GM19455 (cell line): ENCODE data around the gene CD84.
A peak's percentile ranks its signal among the peaks of the same experiment; 100 is the strongest.
"Not testable (repeated sequence)": the region's sequence is repeated elsewhere in the genome, so short reads cannot be mapped to it uniquely, and the experiment has no call there.

ENCODE experiments used
- ATAC-seq: cut with Tn5 transposase; IDR thresholded peaks from one replicate; pipeline ENCODE4 v1.9.1; 2021; ENCODE audit not compliant: unreplicated experiment

The CD84 gene, protein sequence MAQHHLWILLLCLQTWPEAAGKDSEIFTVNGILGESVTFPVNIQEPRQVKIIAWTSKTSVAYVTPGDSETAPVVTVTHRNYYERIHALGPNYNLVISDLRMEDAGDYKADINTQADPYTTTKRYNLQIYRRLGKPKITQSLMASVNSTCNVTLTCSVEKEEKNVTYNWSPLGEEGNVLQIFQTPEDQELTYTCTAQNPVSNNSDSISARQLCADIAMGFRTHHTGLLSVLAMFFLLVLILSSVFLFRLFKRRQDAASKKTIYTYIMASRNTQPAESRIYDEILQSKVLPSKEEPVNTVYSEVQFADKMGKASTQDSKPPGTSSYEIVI

DNA sequence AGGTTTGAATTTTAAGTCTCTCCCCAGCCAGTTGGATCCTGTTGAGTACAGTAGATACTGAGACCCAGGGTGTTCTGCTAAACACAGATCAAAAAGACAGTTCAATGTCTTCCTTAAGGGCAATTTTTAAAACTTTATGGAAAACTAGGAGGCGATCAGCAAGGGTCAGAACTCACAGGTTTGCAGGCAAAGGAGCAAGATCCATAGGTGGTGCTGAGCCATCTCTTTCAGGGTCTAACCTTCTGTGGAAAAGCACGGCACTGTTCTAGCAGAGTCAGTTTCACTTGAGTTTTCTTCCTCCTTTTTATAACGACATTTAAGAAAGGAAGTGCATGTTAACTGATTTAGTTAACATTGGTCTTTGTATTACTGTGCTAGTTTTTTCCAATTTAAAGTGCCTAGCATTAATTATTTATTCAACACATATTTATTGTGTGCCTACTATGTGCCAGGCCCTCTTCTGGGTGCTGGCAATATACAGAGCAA, at the start of gene CD84:
CD84 (minus strand) TSS at position 281 of the 486 bp plus-strand sequence; CDS start at position 222, 59 bp downstream.
- no peak for ATAC-seq

DNA sequence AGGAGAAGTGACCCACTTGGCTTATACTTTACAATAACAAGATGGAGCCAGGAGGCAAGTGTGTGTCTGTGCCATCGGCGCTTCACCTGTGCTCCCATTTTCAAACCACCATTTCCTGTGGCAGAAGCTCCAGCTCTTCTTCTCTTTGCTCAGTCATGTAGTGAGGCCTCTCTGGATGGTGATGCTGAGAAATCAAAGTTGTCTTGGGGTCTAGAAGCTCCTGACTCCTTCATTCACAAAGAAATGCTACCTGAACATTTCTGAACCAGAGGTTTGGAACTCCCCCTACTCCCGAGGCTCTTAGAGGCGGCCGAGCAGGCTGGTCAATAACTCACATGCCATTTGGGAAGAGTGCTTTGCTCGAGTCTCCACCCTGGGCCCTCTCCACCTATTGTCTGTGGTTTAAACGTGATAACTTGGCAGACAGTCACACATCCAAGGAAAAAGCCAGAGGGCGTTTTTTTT, 49.5 kb upstream of the CD84 start:
- ATAC-seq: no peak

DNA sequence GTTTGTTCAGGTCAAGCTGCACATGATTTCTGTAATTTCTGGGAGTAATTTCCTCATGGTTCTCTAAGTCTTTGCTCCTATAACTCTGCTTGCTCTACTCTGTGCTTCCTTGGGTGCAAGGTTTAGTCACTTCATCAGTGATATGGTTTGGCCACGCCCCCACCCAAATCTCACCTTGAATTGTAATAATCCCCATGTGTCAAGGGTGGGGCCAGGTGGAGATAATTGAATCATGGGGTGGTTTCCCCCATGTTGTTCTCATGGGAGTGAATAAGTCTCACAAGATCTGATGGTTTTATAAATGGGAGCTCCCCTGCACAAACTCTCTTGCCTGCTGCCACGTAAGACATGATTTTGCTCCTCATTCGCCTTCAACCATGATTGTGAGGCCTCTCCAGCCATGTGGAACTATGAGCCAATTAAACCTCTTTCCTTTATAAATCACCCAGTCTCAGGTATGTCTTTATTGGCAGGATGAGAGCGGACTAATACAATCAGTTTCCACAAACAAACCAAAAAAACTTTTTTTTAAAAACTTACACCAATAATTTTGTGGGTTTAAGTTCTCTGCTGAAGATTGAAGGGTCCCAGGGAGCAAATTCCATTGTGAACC, 48.5 kb upstream of the CD84 start:
- not testable (repeated sequence) for ATAC-seq

DNA sequence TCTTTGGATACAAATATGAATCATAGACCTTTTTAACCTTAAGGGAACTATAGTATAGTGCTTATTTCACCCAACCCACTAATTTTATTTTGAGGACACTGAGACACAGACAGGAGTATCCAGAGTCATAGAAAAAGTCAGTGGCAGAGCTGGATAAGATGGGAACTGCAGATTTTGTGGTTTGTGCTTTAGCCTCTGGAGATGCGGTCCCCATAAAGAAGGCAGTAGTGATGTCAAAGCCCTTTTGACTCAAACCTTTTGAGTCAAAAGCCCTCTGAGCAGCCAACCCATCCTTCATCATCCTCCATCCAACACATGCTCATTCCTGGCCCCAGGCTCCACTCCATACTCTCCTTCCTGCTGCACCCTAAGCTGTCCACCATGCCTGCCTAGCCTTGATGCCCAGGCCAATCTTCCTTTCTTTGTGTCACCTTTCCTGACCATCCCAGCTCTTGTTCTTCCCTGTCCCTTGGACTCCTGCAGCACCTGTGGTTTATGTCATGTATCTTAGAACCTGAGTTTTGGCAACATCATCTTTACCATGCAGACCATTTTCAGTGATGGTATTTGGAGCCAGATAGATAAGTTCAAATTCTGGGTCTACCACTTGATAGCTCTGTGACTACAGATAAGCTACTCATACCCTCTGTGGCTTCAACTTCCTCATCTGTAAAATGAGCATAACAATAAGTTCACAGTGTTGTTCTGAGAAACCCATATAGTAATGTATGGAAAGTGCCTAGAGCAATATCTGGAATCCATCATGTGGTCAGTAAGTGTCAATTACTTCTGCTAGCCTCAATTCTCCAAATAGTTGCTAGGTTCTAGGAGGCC, 47.4 kb upstream of the CD84 start:
- ATAC-seq: no peak

DNA sequence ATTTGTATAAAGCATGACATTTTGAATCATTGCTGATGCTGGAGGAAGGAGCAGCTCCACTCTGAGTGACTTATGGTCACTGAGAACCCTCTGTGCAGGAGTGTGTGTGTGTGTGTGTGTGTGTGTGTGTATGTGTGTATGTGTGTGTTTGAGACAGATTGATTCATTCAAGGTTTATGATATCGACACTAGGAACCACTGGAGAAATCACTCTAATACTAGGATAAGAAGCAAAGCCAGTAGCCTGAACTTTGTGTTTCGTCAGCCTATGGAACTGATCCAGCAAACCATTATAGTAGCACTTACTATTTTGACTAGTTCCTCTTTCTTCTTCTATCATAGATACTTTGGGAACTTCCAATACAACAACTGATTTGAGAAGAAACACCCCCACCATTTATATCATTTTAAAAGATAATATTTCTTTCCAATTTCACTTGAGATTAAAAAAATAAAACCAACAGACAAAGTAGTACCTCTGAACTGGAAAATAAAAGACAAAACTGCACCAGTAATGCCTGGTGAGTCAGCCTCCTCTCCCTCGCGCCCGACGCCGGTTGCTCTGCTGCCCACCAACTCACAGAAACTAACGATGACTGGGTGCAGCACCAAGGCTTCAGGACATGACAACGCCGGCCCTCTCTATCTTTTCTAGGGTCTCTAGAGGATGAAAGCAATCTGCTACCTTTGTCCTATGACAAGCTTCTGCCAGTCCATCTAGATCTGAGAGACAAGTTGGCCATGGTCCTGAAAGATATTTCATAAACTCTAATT, 46.6 kb upstream of the CD84 start:
- ATAC-seq: no peak

DNA sequence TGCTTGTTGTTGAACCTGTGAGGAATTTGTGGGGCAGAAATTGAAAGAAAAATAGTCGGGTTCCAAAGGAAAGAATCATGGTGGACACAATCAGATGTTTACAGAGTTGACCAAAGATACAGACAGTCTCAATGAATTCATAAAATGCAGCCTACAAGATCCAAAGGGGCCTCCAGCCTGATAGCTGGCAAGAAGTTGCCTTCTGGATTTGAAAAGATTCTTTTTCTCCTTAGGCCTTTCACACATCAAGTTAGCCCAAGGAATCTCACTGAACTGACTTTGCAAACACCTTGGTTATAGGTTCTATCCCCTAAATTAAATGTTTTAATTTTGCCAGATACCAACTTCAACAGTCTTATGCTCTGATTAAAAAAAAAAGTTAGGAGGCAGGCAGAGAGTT, 46.0 kb upstream of the CD84 start:
- ATAC-seq: no peak

DNA sequence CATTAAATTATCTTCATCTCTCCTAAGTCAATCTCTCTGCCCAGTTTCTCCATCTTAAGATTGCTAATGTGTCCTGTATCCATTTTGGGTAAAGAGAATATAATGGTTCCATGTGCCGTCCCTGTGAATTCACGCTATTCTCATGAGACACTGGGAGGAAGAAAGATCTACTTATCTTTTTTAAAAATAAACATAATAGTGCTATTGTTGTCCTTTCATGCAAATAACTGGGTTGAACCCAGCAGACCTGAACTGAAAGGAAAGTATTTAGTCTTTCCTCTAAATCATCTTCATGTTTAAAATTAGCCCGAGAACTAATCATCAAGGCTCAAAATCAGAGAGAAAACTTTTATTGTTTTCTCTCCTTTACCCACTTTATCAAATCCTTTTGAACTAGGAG, 45.2 kb upstream of the CD84 start:
- ATAC-seq: peak; percentile 35

DNA sequence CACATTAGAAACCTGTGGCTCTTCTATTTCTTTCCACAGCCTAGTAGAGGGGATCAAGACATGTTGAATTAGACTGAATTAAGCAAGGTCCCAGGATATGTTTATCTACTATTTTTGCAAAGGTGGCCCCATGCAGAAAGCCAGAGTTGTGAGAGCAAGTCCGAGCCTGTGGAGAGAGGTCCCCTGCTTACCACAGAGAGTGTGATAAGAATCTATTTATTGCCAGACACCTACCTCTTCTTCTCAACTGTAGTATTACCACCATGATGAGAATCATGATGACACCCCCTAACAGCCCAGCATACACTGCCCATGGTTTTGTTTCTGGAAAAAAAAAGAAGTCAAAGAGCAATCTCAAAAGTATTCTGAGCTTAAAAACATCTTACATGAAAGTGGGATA, 44.6 kb upstream of the CD84 start:
- no peak for ATAC-seq

DNA sequence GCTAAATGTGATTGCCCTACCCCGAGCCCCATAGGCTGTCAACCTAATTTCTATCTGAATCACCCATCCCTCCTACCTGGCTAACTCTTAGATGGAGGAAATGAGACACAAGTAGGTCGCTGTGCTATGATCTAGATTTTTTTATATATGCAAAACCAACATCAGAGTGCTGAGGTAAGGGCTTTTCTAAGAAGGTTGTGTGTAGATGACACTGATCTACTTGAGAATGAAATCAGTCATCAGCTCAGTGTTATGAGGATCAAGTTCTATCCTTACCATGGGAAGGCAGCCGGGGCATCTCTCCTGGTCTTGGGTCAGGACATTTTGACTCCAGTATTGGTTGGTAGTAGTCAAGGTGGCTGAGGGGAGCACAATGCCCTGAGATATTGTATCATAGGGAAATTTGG, 43.9 kb upstream of the CD84 start:
- no peak for ATAC-seq

DNA sequence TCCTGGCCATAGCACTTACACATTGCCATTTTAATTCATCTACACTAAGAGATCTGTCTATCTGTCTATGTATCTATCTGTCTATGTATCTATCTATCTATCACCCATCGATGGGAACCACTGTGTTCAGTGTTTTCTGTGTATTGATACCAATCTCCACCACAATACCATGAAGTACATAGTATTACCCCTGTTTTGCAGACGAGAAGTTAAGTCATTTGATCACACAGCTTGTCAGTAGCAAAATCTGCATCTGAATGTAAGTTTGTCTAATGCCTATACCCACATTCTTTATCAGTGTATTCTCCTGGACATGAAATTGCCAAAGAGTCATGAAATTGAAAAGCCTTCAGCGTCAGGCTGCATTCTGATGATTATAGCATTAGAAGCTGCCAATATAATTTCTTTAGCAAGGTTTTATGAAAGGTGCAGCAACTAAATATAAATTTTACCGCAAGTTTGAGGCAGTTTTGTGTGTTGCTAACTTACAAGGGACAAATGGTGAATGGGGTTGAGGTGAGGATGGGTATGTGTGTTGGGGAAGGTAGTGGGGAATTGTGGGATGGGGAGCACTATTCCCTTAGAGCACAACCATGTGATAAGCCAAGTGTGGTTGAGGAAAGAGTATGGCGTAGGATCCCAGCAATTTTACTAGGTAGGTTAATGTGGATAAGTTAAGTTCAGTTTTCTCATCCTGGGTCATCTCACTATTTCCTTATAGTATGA, 43.4 kb upstream of the CD84 start:
- no peak for ATAC-seq

DNA sequence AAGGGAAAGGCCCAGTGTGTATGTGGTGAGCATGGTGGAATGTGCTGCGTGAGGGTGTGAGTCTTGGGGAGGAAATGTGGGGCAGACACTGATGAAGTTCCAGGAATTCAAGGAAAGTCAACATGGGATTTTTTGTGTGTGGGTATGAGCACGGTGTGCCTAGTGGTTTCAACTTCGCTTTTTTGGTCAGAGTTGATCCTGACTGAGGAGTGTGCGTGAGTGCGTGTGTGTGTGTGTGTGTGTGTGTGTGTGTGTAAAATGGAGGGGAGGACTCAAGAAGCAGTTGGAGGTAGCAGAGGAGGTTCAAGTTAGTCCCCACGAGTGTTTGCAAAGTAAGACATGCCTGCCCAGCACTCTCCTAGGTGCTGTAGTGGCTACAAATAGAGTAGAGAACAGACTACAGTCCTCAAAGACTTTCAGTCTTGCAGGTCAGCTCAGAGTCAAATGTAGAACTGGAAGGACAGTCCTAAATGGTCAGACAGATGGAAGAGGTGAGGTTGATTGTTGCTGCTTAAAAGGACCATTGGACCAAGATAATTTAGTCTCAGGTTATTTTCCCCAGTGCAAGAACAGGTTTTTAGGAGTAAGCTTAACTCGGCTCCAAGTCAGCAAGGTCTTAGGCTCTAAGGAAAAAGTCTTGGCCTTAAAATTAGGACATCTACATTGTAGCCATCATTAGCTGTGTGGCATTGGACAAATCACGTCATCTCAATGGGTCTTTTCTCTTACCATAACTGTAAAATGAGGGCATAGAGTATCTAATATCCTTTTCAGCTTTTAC, 42.5 kb upstream of the CD84 start:
- ATAC-seq: no peak

DNA sequence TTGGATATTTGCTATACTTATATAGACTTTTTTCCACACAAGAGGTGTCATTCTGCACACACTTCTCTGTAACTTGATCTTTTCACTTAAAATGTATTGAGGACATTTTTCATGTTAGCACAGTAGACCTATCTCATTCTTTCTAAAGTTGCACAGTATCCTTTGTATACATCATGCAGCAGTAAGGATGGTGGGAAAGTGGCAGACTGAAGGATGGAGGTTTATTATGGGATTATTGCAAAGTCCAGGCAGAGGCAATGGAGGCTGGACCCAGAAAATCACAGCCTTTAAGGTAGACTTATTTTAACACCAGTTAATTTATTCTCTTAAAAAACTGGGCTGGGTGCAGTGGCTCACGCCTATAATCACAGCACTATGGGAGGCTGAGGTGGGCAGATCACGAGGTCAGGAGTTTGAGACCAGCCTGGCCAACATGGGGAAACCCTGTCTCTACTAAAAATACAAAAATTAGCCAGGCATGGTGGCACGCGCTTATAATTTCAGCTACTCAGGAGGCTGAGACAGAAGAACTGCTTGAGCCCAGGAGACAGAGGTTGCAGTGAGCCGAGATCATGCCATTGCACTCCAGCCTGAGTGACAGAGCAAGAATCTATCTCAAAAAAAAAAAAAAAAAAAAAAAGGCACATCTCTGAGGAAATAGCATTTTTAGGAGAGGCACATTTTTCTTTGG, 41.8 kb upstream of the CD84 start:
- ATAC-seq: no peak

DNA sequence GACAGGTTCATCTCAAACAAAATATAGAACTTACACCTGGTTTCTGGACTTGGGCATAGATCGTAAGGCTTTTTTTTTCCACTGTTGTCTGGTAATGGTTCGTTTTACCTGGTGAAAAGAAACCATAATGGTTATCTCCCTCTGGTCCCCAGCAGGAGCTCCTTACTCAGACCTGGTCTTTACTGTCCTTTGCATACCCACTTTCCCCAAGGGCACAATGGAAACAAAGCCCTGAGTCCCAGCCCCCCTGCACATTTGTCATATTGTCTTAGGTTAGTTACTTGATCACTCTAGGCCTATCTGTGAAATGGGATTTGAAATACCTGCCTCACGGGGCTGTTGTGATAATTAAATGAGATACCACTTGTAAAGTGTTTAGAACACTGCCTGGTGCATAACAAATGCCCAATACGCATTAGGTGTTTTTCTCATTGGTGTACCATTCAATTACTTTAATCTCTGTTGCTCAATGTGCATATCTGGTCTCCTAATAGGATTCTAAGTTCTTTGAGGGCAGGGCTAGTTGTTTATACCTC, 40.5 kb upstream of the CD84 start:
- no peak for ATAC-seq

DNA sequence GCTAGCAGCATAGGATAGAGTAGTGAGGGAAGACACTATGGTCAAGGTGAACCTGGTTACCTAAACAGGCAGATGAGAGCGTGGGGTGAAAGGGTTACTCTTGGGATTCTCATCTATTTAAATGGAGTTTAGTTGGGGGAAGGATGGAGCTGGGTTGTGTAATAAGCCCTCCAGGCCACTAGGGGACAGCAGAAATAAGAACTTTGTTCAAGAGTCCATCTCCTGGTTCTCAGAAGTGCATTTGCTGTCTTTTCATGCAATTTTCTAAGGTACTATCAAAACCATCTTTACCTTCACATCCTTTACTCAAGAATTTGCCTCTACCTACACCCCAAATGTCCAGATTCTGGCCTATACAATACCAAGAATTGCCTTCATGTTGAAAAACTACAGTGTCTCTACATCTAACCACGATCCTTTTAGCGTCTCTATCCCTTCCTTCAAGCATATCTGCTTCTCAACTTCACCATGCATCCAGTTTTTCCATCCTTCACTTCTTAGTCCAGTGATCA, 39.5 kb upstream of the CD84 start:
- ATAC-seq: no peak

DNA sequence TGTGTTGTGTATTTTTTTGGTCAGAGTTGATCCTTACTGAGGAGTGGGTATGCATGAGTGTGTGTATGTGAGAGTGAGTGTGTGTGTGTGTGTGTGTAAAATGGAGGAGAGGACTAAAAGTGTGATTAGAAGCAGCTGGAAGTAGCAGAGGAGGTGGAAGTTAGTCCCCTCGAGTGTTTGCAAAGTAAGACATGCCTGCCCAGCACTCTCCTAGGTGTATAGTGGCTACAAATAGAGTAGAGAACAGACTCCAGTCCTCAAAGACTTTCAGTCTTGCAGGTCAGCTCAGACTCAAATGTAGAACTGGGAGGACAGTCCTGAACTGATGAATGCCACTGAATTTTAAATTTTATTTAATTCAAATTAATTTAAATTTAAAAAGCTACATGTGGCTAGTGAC, 39.0 kb upstream of the CD84 start:
- ATAC-seq: no peak

DNA sequence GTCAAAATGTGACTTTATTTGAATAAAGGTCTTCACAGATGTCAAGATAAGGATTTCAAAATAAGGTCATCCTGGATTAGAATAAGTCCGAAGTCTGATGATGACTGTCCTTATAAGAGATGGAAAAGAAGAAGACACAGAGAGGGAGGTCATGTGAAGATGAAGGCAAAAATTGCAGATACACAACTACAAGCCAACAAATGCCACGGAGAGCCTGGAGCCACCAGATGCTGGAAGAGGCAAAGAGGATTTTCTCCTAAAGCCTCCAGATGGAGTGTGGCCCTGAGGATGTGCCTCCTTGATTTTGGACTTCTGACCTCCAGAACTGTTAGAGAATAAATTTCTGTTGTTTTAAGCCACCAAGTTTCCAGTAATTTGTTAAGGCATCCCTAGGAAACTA, 36.4 kb upstream of the CD84 start:
- no peak for ATAC-seq

DNA sequence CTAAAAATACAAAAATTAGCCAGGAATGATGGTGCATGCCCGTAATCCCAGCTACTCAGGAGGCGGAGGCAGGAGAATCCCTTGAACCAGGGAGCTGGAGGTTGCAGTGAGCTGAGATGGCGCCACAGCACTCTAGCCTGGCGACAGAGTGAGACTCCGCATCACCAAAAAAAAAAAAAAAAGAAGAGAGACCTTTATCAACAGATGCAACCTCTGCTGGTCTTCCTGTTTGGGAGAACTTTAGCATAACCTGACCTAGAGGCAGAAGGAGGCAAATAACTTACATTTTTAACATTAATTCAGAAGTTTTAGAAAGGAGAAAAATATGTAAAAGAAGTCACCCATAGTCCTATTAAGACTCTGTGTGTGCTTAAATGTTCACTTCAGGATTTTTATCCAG, 35.1 kb upstream of the CD84 start:
- ATAC-seq: no peak

DNA sequence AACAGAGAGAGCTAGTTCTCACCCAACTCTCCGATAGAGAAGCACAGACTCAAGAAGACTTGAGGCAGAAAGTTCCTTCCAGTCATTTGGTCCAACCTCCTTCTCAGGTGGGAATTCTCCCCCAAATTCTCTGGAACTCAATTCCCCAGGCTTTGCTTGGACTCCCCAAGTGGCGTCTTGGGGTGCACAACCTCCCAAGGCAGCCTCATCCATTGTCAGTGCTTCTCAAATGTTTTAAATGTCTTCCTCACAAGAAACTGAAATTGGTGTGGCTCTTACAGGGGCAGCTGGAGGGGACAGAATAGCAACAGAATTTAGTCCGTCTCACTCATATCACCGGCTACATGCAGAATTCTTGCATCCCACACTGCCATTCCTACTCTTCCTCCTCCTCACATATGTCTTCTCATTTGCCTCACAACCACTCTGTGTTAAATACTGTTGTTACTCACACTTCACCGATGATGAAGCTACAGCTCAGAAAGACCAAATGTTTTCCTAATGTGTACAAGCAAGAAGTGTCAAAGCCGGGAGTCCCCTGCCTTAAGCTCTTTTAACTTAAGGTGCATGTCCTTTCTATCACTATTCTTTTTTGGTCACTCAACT, 33.4 kb upstream of the CD84 start:
- ATAC-seq: no peak
